Naive thymus-derived CD8-positive, alpha-beta T cell (primary cell): ENCODE measurements around the gene ETF1. TPM values are rescaled to one million over a fixed set of nuclear protein-coding genes. Genes with fewer than 3 reads are reported as not detected.

Source experiments
- ATAC-seq, 2 donors: fragments of 150-1000 bp; cut with Tn5 transposase in 1 of 2; sonication (Bioruptor Pico), chemical (Tn5 transposase) in 1 of 2; 1 replicate in 1 of 2; 2 replicates in 1 of 2; pipeline ENCODE4 v1.10.0; 2021; ENCODE audit warnings: mild to moderate bottlenecking in 2 of 2, moderate library complexity in 2 of 2
- POLR2A ChIA-PET: fragments of 350-600 bp; sonication (Branson Sonifier 250); formaldehyde crosslinking; loops from one replicate; lab custom pipeline; 2021; ENCODE audit warnings: antibody characterized with exemption; lab: Charles Lee
- DNase-seq, 10 donors: peaks; one replicate each; pipeline versions ENCODE4 v3.0.0 to v3.0.0-alpha.2; 2020 to 2022
- H3K27ac Mint-ChIP-seq, 10 donors: one replicate each; pipeline ENCODE4 v1.8.0; 2020 to 2022; ENCODE audit warnings: mild to moderate bottlenecking in 10 of 10, mixed read lengths in 10 of 10, moderate library complexity in 4 of 10, inconsistent platforms in 1 of 10
- H3K27me3 Mint-ChIP-seq, 5 donors: one replicate each; pipeline ENCODE4 v1.8.0; 2021 to 2022; ENCODE audit warnings: mixed read lengths in 5 of 5
- H3K36me3 Mint-ChIP-seq, 3 donors: one replicate each; pipeline ENCODE4 v1.8.0; 2020 to 2022; ENCODE audit warnings: mixed read lengths in 3 of 3, mild to moderate bottlenecking in 2 of 3, inconsistent platforms in 1 of 3
- H3K4me1 Mint-ChIP-seq, 4 donors: one replicate each; pipeline ENCODE4 v1.8.0; 2021 to 2022; ENCODE audit warnings: mixed read lengths in 4 of 4
- H3K4me3 Mint-ChIP-seq, 10 donors: one replicate each; pipeline ENCODE4 v1.8.0; 2020 to 2022; ENCODE audit warnings: mild to moderate bottlenecking in 10 of 10, mixed read lengths in 10 of 10, moderate library complexity in 6 of 10, inconsistent platforms in 1 of 10
- H3K9me3 Mint-ChIP-seq, 9 donors: one replicate each; pipeline ENCODE4 v1.8.0; 2020 to 2022; ENCODE audit warnings: mixed read lengths in 9 of 9, mild to moderate bottlenecking in 3 of 9, inconsistent platforms in 1 of 9, moderate library complexity in 1 of 9
- polyA plus RNA-seq, 3 donors: library from polyadenylated mRNA; unstranded; fragments of 300-500 nt; fragmentation: Illumina TruSeq; gene quantifications; one replicate each; pipeline ENCODE4 v1.2.3, GENCODE V29; 2021
- total RNA-seq, 8 experiments: library from RNA in 2 of 8; stranded (reverse) in 2 of 8; gene quantifications; one replicate each; pipeline ENCODE4 v1.2.3 and lab custom pipeline; 2021 to 2026

Gene ETF1
- total and polyA plus RNA-seq, 5 experiments from 2014 or later, result 21.5 to 49.0 (median 27.5) TPM

- H3K27me3 Mint-ChIP-seq, result no peaks in the 10 kb centered on the region
These were observed 16.9 kb upstream of the ETF1 start for GRCh38 chr5:138559937-138560336.

GRCh38 chr5:138557677-138558076 lies 14.6 kb upstream of the ETF1 start:
- POLR2A ChIA-PET, result no interaction called here
- Mint-ChIP-seq H3K9me3 (no peaks in the 10 kb centered on the region), H3K36me3 (peaks cover 11 to 87% (median 21%) of the 10 kb centered on the region in 3 donors), H3K27ac (peak overlapping the region in 3 of 10 donors; percentile 19 to 46 (median 27)), H3K4me1 (peaks cover 8 to 23% (median 15%) of the 10 kb centered on the region in 4 donors), H3K27me3 (no peaks in the 10 kb centered on the region), H3K4me3 (no peak overlapping the region)
- ATAC-seq (no peak), DNase-seq (no peak)

More at GRCh38 chr5:138559937-138560336, 16.9 kb upstream of the ETF1 start:
- no peak for ATAC-seq
- H3K4me3 Mint-ChIP-seq, result no peak overlapping the region
- H3K4me1 Mint-ChIP-seq, result peaks cover 20 to 37% (median 23%) of the 10 kb centered on the region in 4 donors
- H3K27ac Mint-ChIP-seq, result peak overlapping the region in 8 of 10 donors; percentile 14 to 92 (median 46)
- H3K36me3 Mint-ChIP-seq, result peaks cover 12 to 93% (median 21%) of the 10 kb centered on the region in 3 donors
- H3K9me3 Mint-ChIP-seq, result no peaks in the 10 kb centered on the region
- DNase-seq, result no peak
- POLR2A ChIA-PET, result no interaction called here

- no peak for ATAC-seq
- peak overlapping the region in 7 of 10 donors; percentile 9 to 77 (median 58) for H3K27ac Mint-ChIP-seq
These were observed 11.1 kb upstream of the ETF1 start for GRCh38 chr5:138554143-138554542.

GRCh38 chr5:138553437-138554095 lies 10.5 kb upstream of the ETF1 start:
- Mint-ChIP-seq H3K4me1 (peaks cover 5 to 28% (median 20%) of the 10 kb centered on the region in 4 donors), H3K4me3 (no peak overlapping the region), H3K9me3 (no peaks in the 10 kb centered on the region), H3K36me3 (peaks cover 6 to 52% (median 9%) of the 10 kb centered on the region in 3 donors), H3K27me3 (no peaks in the 10 kb centered on the region), H3K27ac (peak overlapping the region in 8 of 10 donors; percentile 14 to 82 (median 62))
- POLR2A ChIA-PET, result interaction anchor here (1.1 kb wide), 1 partner anchor 26 kb away, joined by 6 read pairs; no protein-coding TSS in a partner anchor
- no peak for ATAC-seq
- DNase-seq, result no peak

More at GRCh38 chr5:138554143-138554542, 11.1 kb upstream of the ETF1 start:
- no peaks in the 10 kb centered on the region for H3K27me3 Mint-ChIP-seq
- POLR2A ChIA-PET, result no interaction called here
- DNase-seq, result no peak
- no peaks in the 10 kb centered on the region for H3K9me3 Mint-ChIP-seq
- H3K4me3 Mint-ChIP-seq, result no peak overlapping the region
- peaks cover 8 to 26% (median 20%) of the 10 kb centered on the region in 4 donors for H3K4me1 Mint-ChIP-seq
- H3K36me3 Mint-ChIP-seq, result peaks cover 6 to 57% (median 9%) of the 10 kb centered on the region in 3 donors

- H3K36me3 Mint-ChIP-seq, result peaks cover 6 to 42% (median 9%) of the 10 kb centered on the region in 3 donors
- no peaks in the 10 kb centered on the region for H3K9me3 Mint-ChIP-seq
- H3K4me1 Mint-ChIP-seq, result peaks cover 11 to 37% (median 27%) of the 10 kb centered on the region in 4 donors
- H3K27ac Mint-ChIP-seq, result peak overlapping the region in 5 of 10 donors; percentile 14 to 53 (median 18)
- DNase-seq (no peak), ATAC-seq (no peak)
- no peaks in the 10 kb centered on the region for H3K27me3 Mint-ChIP-seq
- no peak overlapping the region for H3K4me3 Mint-ChIP-seq
- POLR2A ChIA-PET, result interaction anchor here (0.6 to 1.1 kb wide), 3 partner anchors 9 to 93 kb away, joined by 3 to 6 read pairs (median 3); no protein-coding TSS in a partner anchor
These were observed 9.6 kb upstream of the ETF1 start for GRCh38 chr5:138552657-138553056.

GRCh38 chr5:138549414-138549813 lies 6.4 kb upstream of the ETF1 start:
- DNase-seq (no peak), ATAC-seq (no peak)
- POLR2A ChIA-PET, result interaction anchor here (1.0 kb wide), 1 partner anchor 26 kb away, joined by 3 read pairs; the partner anchor contains the start of gene HSPA9
- no peaks in the 10 kb centered on the region for H3K27me3 Mint-ChIP-seq
- H3K27ac Mint-ChIP-seq, result peak overlapping the region in 5 of 10 donors; percentile 15 to 65 (median 34)
- H3K9me3 Mint-ChIP-seq, result no peaks in the 10 kb centered on the region
- H3K4me3 Mint-ChIP-seq, result no peak overlapping the region
- H3K36me3 Mint-ChIP-seq, result peaks cover 0 to 12% (median 0%) of the 10 kb centered on the region in 3 donors
- peaks cover 18 to 63% (median 52%) of the 10 kb centered on the region in 4 donors for H3K4me1 Mint-ChIP-seq

- POLR2A ChIA-PET, result no interaction called here
- ATAC-seq (no peak), DNase-seq (no peak)
- Mint-ChIP-seq H3K27ac (peak overlapping the region in 8 of 10 donors; percentile 56 to 100 (median 74)), H3K9me3 (no peaks in the 10 kb centered on the region), H3K27me3 (no peaks in the 10 kb centered on the region), H3K36me3 (peaks cover 0 to 4% (median 0%) of the 10 kb centered on the region in 3 donors), H3K4me3 (peak overlapping the region in 7 of 10 donors; percentile 17 to 62 (median 31)), H3K4me1 (peaks cover 30 to 75% (median 64%) of the 10 kb centered on the region in 4 donors)
These were observed 3.0 kb upstream of the ETF1 start for GRCh38 chr5:138545919-138546562.

- Mint-ChIP-seq H3K27me3 (no peaks in the 10 kb centered on the region), H3K27ac (peak overlapping the region; percentile 99 to 100 (median 100)), H3K9me3 (no peaks in the 10 kb centered on the region), H3K36me3 (peaks cover 0 to 10% (median 1%) of the 10 kb centered on the region in 3 donors), H3K4me1 (peaks cover 34 to 84% (median 75%) of the 10 kb centered on the region in 4 donors), H3K4me3 (peak overlapping the region; percentile 94 to 100 (median 100))
- DNase-seq (peak in 2 of 10 donors; percentile 14 to 15), ATAC-seq (no peak)
- POLR2A ChIA-PET, result interaction anchor here (0.8 to 3.1 kb wide), 14 partner anchors 11 to 798 kb away, joined by 3 to 65 read pairs (median 7); partner anchors contain the start of genes EGR1, FAM53C, HSPA9 and MATR3
These were observed 1.4 kb upstream of the ETF1 start for GRCh38 chr5:138544181-138545134.

GRCh38 chr5:138543730-138544104 lies 681 bp upstream of the ETF1 start:
- H3K4me1 Mint-ChIP-seq, result peaks cover 37 to 85% (median 76%) of the 10 kb centered on the region in 4 donors
- ATAC-seq (peak; percentile 58 to 64), DNase-seq (peak in 1 of 10 donors; percentile 91)
- peak overlapping the region; percentile 99 to 100 (median 100) for H3K27ac Mint-ChIP-seq
- H3K36me3 Mint-ChIP-seq, result peaks cover 0 to 13% (median 1%) of the 10 kb centered on the region in 3 donors
- H3K4me3 Mint-ChIP-seq, result peak overlapping the region; percentile 94 to 100 (median 100)
- no peaks in the 10 kb centered on the region for H3K9me3 Mint-ChIP-seq
- H3K27me3 Mint-ChIP-seq, result no peaks in the 10 kb centered on the region
- POLR2A ChIA-PET, result interaction anchor here (0.6 to 3.1 kb wide), 25 partner anchors 9 to 860 kb away, joined by 3 to 65 read pairs (median 5); partner anchors contain the start of genes BRD8, CDC25C, EGR1 and FAM53C

GRCh38 chr5:138542180-138542955 lies 668 bp downstream of the ETF1 start:
- DNase-seq, result no peak
- ATAC-seq, result peak in 1 of 2 donors; percentile 35
- H3K4me3 Mint-ChIP-seq, result peak overlapping the region; percentile 94 to 100 (median 100)
- peaks cover 33 to 72% (median 67%) of the 10 kb centered on the region in 4 donors for H3K4me1 Mint-ChIP-seq
- no peaks in the 10 kb centered on the region for H3K27me3 Mint-ChIP-seq
- POLR2A ChIA-PET, result interaction anchor here (0.5 to 3.1 kb wide), 21 partner anchors 8 to 861 kb away, joined by 3 to 65 read pairs (median 5); partner anchors contain the start of genes BRD8, CDC25C, EGR1 and FAM53C
- peak overlapping the region; percentile 99 to 100 (median 100) for H3K27ac Mint-ChIP-seq
- no peaks in the 10 kb centered on the region for H3K9me3 Mint-ChIP-seq
- H3K36me3 Mint-ChIP-seq, result peaks cover 0 to 16% (median 1%) of the 10 kb centered on the region in 3 donors
